GM12874 (cell line): Measurements from ENCODE around the gene PTH2.

ENCODE experiments used
- CTCF ChIP-seq: IDR thresholded peaks from 2 replicates; pipeline ENCODE4 v1.5.1; 2011; ENCODE audit warnings: low read depth, mild to moderate bottlenecking, control low read depth, low read length, moderate library complexity; ENCODE audit not compliant: insufficient read depth

The PTH2 gene

GRCh38 chr19:49432141-49433073, 9.2 kb upstream of the PTH2 start:
- no peak for TF ChIP-seq CTCF

- no peak for TF ChIP-seq CTCF
Measured at GRCh38 chr19:49431330-49431749, 8.1 kb upstream of the PTH2 start.

- peak; percentile 54 for TF ChIP-seq CTCF
Measured at GRCh38 chr19:49430678-49431329, 7.6 kb upstream of the PTH2 start.

- TF ChIP-seq CTCF: no peak
Measured at GRCh38 chr19:49430172-49430677, 7.0 kb upstream of the PTH2 start.

GRCh38 chr19:49428547-49429451, 5.6 kb upstream of the PTH2 start:
- TF ChIP-seq CTCF: no peak

- TF ChIP-seq CTCF: no peak
Measured at GRCh38 chr19:49427855-49428546, 4.8 kb upstream of the PTH2 start.
